HepG2 (cell line): ENCODE data around the gene TCF23. TPM values are rescaled to one million over a fixed set of nuclear protein-coding genes. Genes with fewer than 3 reads are reported as not detected.

Experiments
- EZH2 ChIP-seq: conservative IDR thresholded peaks from 2 replicates; pipeline ENCODE4 v1.6.1; 2012; ENCODE audit warnings: mild to moderate bottlenecking, low read depth, low read length, moderate library complexity
- HIVEP1 ChIP-seq: sonication (generic); formaldehyde crosslinking; IDR thresholded peaks from 2 replicates; pipeline ENCODE4 v1.4.0; 2020; ENCODE audit warnings: mild to moderate bottlenecking, missing genetic modification reagents
- KDM5B ChIP-seq: sonication (generic); formaldehyde crosslinking; IDR thresholded peaks from 2 replicates; pipeline ENCODE4 v1.4.0; 2020; ENCODE audit warnings: missing genetic modification reagents, mild to moderate bottlenecking, borderline replicate concordance
- NFKBIZ ChIP-seq: IDR thresholded peaks from 2 replicates; pipeline ENCODE4 v1.6.1; 2018; ENCODE audit warnings: missing genetic modification reagents, missing compliant biosample characterization
- SSRP1 ChIP-seq: IDR thresholded peaks from 2 replicates; pipeline ENCODE4 v1.6.1; 2016; ENCODE audit warnings: control low read depth
- TBX2 ChIP-seq: sonication (generic); formaldehyde crosslinking; IDR thresholded peaks from 2 replicates; pipeline ENCODE4 v1.5.0; 2020; ENCODE audit warnings: missing genetic modification reagents, mild to moderate bottlenecking, borderline replicate concordance
- TIGD3 ChIP-seq: sonication (generic); formaldehyde crosslinking; IDR thresholded peaks from 2 replicates; pipeline ENCODE4 v1.5.1; 2020; ENCODE audit warnings: mild to moderate bottlenecking, missing genetic modification reagents, borderline replicate concordance
- ZNF253 ChIP-seq: sonication (generic); formaldehyde crosslinking; IDR thresholded peaks from 2 replicates; pipeline ENCODE4 v1.8.0; 2022; ENCODE audit warnings: mild to moderate bottlenecking, missing genetic modification reagents, borderline replicate concordance
- ZNF503 ChIP-seq: sonication (generic); formaldehyde crosslinking; IDR thresholded peaks from 2 replicates; pipeline ENCODE4 v1.4.0; 2020; ENCODE audit warnings: missing genetic modification reagents
- ZXDC ChIP-seq: sonication (generic); formaldehyde crosslinking; IDR thresholded peaks from 2 replicates; pipeline ENCODE4 v1.5.0; 2020; ENCODE audit warnings: mild to moderate bottlenecking, missing genetic modification reagents
- polyA plus RNA-seq, 8 experiments: library from polyadenylated mRNA; depleted of rRNA in 3 of 8; stranded (reverse) in 7 of 8; unstranded in 1 of 8; fragments of >200 nt; fragmentation: Illumina TruSeq in 4 of 8; extraction: Trizol in 4 of 8; gene quantifications; 2 replicates each; pipeline versions ENCODE4 v1.2.1 to v1.2.3, GENCODE V29; 2011 to 2016; ENCODE audit warnings: low read depth in 4 of 8, missing spikeins in 1 of 8, mixed read lengths in 1 of 8; ENCODE audit not compliant: insufficient read depth in 1 of 8
- total RNA-seq, 5 experiments: library from RNA; depleted of rRNA; stranded (reverse); fragments of >200 nt; fragmentation: Illumina TruSeq; extraction: Trizol; gene quantifications; 2 replicates each; pipeline ENCODE4 v1.2.3, GENCODE V29; 2016; ENCODE audit warnings: low read depth in 1 of 5
- TF ChIP-seq, protein P1 (sequence below): sonication (generic); formaldehyde crosslinking; IDR thresholded peaks from 2 replicates; pipeline ENCODE4 v1.8.0; 2022; ENCODE audit warnings: missing genetic modification reagents, mild to moderate bottlenecking, inconsistent platforms, borderline replicate concordance
- TF ChIP-seq, protein P2 (sequence below): IDR thresholded peaks from 2 replicates; pipeline ENCODE4 v1.6.1; 2016; ENCODE audit warnings: low read depth
- TF ChIP-seq, protein P3 (sequence below): sonication (generic); formaldehyde crosslinking; IDR thresholded peaks from 2 replicates; pipeline ENCODE4 v1.4.0; 2020; ENCODE audit warnings: missing genetic modification reagents, mild to moderate bottlenecking, borderline replicate concordance
- TF ChIP-seq, protein P4 (sequence below), 2 experiments: fragments of 450-650 bp in 1 of 2; sonication (generic) in 1 of 2; formaldehyde crosslinking; IDR thresholded peaks; 2 replicates each; pipeline versions ENCODE4 v1.5.0 to v1.8.0; 2020 to 2022; ENCODE audit warnings: mild to moderate bottlenecking in 1 of 2, missing genetic modification reagents in 1 of 2

The TCF23 gene
- total and polyA plus RNA-seq, 2 of the 13 experiments (the other 11 are each of a cell fraction or from before 2014, with no cell fraction given): 0.02 to 1.4 TPM

DNA sequence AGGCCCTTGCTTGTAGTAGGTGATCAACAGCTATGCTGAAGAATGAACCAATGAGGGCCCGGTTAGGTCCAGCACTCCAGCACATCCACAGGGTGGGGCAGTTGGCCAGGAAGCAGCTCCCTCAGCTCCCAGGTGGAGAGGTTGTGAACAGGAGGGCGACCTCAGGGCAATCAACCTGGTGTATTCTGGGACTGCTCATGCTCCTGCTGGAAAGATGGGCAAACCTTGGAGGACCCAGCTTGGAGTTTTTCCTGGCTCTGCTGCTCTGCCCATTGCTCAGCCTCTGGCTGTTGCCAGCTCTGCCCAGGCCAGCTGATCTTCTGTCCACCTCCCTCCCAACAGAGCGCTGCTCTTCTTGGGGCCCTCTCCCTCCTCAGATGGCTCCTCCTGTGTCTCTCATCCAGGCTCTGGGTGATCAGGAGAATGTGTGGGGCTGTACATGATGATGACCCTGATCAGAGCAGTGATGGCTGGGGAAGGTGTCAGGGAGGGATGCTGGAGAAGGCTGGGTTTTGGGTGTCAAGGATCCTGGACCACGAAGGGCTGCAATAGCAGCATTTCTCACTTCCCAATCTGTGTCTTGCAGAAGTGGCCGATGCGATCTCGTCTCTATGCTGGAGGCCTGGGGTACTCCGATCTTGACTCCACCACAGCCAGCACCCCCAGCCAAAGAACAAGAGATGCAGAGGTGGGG lies 3.4 kb downstream of the TCF23 start (continued):
- TF ChIP-seq HIVEP1 (CRISPR knock-in tag): no peak
- no peak for TF ChIP-seq ZNF503 (CRISPR knock-in tag)
- TF ChIP-seq, protein P1, sequence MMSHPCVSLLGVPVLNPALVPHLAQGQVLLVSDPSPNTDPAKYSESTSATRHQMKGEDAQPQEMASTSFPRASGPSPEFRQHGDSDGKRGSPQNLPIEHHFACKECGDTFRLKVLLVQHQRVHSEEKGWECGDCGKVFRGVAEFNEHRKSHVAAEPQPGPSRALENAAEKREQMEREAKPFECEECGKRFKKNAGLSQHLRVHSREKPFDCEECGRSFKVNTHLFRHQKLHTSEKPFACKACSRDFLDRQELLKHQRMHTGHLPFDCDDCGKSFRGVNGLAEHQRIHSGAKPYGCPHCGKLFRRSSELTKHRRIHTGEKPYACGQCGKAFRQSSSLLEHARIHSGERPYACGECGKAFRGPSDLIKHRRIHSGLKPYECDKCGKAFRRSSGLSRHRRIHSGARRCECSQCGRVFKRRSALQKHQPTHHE (CRISPR knock-in tag): no peak
- TF ChIP-seq NFKBIZ (CRISPR knock-in tag): no peak
- no peak; the same call in 1 of the 2 replicates for TF ChIP-seq SSRP1 (CRISPR knock-in tag)
- TF ChIP-seq, protein P2, sequence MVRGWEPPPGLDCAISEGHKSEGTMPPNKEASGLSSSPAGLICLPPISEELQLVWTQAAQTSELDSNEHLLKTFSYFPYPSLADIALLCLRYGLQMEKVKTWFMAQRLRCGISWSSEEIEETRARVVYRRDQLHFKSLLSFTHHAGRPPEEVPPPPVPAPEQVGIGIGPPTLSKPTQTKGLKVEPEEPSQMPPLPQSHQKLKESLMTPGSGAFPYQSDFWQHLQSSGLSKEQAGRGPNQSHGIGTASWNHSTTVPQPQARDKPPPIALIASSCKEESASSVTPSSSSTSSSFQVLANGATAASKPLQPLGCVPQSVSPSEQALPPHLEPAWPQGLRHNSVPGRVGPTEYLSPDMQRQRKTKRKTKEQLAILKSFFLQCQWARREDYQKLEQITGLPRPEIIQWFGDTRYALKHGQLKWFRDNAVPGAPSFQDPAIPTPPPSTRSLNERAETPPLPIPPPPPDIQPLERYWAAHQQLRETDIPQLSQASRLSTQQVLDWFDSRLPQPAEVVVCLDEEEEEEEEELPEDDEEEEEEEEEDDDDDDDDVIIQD (CRISPR knock-in tag): 0 out of 2 replicates have a peak, but pooled peaks have one; percentile 46
- TF ChIP-seq, protein P3, sequence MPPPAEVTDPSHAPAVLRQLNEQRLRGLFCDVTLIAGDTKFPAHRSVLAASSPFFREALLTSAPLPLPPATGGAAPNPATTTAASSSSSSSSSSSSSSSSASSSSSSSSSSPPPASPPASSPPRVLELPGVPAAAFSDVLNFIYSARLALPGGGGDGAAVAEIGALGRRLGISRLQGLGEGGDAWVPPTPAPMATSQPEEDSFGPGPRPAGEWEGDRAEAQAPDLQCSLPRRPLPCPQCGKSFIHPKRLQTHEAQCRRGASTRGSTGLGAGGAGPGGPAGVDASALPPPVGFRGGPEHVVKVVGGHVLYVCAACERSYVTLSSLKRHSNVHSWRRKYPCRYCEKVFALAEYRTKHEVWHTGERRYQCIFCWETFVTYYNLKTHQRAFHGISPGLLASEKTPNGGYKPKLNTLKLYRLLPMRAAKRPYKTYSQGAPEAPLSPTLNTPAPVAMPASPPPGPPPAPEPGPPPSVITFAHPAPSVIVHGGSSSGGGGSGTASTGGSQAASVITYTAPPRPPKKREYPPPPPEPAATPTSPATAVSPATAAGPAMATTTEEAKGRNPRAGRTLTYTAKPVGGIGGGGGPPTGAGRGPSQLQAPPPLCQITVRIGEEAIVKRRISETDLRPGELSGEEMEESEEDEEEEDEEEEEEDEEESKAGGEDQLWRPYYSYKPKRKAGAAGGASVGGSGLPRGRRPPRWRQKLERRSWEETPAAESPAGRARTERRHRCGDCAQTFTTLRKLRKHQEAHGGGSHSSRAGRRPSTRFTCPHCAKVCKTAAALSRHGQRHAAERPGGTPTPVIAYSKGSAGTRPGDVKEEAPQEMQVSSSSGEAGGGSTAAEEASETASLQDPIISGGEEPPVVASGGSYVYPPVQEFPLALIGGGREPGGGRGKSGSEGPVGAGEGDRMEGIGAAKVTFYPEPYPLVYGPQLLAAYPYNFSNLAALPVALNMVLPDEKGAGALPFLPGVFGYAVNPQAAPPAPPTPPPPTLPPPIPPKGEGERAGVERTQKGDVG (CRISPR knock-in tag): no peak
- no peak for TF ChIP-seq TIGD3 (CRISPR knock-in tag)
- TF ChIP-seq EZH2: no peak
- no peak for TF ChIP-seq ZXDC (CRISPR knock-in tag)
- TF ChIP-seq, protein P4, sequence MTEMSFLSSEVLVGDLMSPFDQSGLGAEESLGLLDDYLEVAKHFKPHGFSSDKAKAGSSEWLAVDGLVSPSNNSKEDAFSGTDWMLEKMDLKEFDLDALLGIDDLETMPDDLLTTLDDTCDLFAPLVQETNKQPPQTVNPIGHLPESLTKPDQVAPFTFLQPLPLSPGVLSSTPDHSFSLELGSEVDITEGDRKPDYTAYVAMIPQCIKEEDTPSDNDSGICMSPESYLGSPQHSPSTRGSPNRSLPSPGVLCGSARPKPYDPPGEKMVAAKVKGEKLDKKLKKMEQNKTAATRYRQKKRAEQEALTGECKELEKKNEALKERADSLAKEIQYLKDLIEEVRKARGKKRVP (CRISPR knock-in tag; IDR thresholded peaks at IDR 0.05): no peak
- TF ChIP-seq TBX2 (CRISPR knock-in tag): peak; percentile 31; the same call in 1 of the 2 replicates
- TF ChIP-seq KDM5B (CRISPR knock-in tag): no peak
- TF ChIP-seq ZNF253 (CRISPR knock-in tag): no peak
